Measurements from ENCODE around the gene FOXO1.
A peak's percentile ranks its signal among the peaks of the same experiment; 100 is the strongest.

The FOXO1 gene

DNA sequence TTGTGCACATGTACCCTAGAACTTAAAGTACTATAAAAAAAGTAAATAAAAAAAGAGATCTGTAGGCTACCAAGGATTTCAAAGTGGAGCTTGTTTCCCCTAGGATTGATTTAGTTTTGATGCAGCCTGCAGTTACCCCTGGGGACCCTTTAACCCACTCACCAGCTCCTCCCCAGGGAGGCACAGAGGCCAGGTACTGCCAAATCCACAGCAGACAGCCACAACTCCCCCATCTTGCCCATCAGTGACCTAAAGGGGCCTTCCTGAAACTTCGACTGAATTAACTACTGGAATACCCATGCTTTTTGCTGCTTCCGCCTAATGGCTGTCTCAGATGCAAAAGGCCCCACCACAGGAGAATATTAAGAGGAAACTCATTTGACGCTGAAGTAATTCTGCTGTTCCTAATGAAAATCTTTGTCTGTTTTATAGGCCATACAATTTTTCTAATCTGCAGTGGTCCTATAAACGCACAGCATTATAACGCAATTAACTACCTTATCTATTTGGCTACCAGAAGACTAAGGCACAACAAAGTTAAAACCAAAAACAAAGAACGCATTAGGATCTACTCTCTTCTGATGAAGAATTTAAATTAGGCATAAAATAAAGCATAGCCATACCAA, 95.0 kb downstream of the FOXO1 start:
- H3K4me1 Mint-ChIP-seq (ENCODE audit: low read depth), result peaks cover 97% of the 10 kb centered on the region
- H3K27me3 Mint-ChIP-seq, result no peaks in the 10 kb centered on the region
- H3K4me3 Mint-ChIP-seq, result peak overlapping the region; percentile 37
- peaks cover 13% of the 10 kb centered on the region for H3K36me3 Mint-ChIP-seq (ENCODE audit: low read depth)
- peak overlapping the region; percentile 83 for H3K27ac Mint-ChIP-seq
- H3K9me3 Mint-ChIP-seq, result no peaks in the 10 kb centered on the region

DNA sequence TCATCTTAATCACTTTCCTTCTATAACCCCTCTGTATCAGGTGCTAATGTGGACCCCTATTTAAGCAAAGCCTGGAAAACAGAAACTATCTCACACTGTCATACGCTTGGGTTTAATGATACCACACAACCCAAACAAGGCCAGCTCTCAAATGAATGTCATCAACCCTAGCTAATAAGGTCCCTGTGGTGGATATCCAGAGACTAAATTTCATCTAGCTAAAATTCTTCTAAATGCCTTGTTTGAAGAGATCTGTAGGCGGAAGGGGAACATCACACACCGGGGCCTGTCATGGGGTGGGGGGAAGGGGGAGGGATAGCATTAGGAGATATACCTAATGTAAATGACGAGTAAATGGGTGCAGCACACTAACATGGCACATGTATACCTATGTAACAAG, 95.5 kb downstream of the FOXO1 start:
- Mint-ChIP-seq H3K36me3 (ENCODE audit: low read depth) (peaks cover 12% of the 10 kb centered on the region), H3K4me3 (no peak overlapping the region), H3K4me1 (ENCODE audit: low read depth) (peaks cover 95% of the 10 kb centered on the region)

DNA sequence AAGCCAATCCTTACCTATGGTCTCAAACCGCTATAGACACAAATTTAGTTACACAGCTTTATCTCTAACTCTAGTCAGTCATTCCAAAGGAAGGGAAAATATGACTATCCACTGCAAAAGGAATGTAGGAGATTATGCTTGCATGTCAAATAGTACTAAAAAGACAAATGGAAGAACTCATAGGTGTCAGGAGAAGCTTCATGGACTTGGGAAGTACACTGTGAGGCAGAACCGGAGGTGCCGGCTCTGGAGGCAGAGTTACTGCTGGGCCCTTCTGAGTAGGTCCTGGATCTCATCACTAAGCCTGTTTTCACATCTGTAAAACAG, 97.5 kb downstream of the FOXO1 start:
- H3K4me1 Mint-ChIP-seq (ENCODE audit: low read depth), result peaks cover 95% of the 10 kb centered on the region
- H3K9me3 Mint-ChIP-seq, result no peaks in the 10 kb centered on the region
- peaks cover 3% of the 10 kb centered on the region for H3K36me3 Mint-ChIP-seq (ENCODE audit: low read depth)
- no peaks in the 10 kb centered on the region for H3K27me3 Mint-ChIP-seq
- H3K4me3 Mint-ChIP-seq, result no peak overlapping the region
- peak overlapping the region; percentile 9 for H3K27ac Mint-ChIP-seq

More for the DNA sequence above, 95.5 kb downstream of the FOXO1 start:
- Mint-ChIP-seq H3K27me3 (no peaks in the 10 kb centered on the region), H3K9me3 (no peaks in the 10 kb centered on the region), H3K27ac (peak overlapping the region; percentile 28)

GRCh38 chr13:40568246-40569023, 98.0 kb downstream of the FOXO1 start:
- Mint-ChIP-seq H3K4me3 (no peak overlapping the region), H3K4me1 (ENCODE audit: low read depth) (peaks cover 95% of the 10 kb centered on the region), H3K27ac (peak overlapping the region; percentile 9), H3K9me3 (no peaks in the 10 kb centered on the region), H3K36me3 (ENCODE audit: low read depth) (peaks cover 3% of the 10 kb centered on the region), H3K27me3 (no peaks in the 10 kb centered on the region)

- Mint-ChIP-seq H3K4me3 (no peak overlapping the region), H3K27me3 (no peaks in the 10 kb centered on the region), H3K9me3 (no peaks in the 10 kb centered on the region), H3K4me1 (ENCODE audit: low read depth) (peaks cover 96% of the 10 kb centered on the region), H3K27ac (peak overlapping the region; percentile 21), H3K36me3 (ENCODE audit: low read depth) (peaks cover 3% of the 10 kb centered on the region)
Measured at GRCh38 chr13:40566811-40567210, 99.6 kb downstream of the FOXO1 start.

DNA sequence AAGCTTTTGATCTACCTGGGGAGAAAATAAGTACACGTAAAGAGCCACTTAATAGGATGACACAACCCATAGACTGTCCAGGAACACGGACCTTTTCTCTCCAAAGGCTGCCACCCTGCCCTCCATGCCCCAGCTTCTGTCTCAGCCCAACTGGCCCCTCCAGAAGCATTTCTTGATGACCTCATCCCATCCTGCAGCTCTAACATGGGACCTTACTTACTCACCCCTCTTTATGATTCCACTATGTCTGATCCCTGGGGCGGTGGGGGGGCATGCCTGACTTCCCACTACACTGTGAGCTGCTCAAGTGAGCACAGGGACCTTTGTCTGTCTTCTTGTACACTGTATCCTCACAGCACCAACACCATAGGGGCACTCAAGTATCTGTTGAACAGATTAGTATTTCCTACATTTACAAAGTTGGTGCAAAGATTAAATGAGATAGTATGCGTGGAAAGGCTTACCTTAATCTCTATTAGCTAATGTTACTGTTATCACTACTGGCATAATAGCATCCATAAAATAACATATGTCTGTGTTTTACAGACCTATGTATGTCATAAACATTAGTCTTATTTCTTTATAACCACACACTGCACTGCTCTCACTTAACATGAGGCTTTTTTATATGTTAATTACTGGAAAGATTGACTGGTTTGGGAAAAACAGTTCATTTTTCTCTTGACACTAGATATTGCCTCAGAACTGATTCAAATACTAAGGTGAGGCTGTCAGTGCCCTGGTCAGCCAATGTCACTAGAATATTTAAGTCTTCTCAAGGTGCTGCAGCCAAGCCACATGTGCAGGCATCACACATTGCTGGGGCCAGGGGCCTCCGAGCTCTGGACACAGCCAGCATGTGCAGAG, 100.9 kb downstream of the FOXO1 start:
- H3K27ac Mint-ChIP-seq, result peak overlapping the region; percentile 89
- peaks cover 8% of the 10 kb centered on the region for H3K36me3 Mint-ChIP-seq (ENCODE audit: low read depth)
- peaks cover 88% of the 10 kb centered on the region for H3K4me1 Mint-ChIP-seq (ENCODE audit: low read depth)
- peak overlapping the region; percentile 9 for H3K4me3 Mint-ChIP-seq
- no peaks in the 10 kb centered on the region for H3K27me3 Mint-ChIP-seq
- peaks cover 3% of the 10 kb centered on the region for H3K9me3 Mint-ChIP-seq

DNA sequence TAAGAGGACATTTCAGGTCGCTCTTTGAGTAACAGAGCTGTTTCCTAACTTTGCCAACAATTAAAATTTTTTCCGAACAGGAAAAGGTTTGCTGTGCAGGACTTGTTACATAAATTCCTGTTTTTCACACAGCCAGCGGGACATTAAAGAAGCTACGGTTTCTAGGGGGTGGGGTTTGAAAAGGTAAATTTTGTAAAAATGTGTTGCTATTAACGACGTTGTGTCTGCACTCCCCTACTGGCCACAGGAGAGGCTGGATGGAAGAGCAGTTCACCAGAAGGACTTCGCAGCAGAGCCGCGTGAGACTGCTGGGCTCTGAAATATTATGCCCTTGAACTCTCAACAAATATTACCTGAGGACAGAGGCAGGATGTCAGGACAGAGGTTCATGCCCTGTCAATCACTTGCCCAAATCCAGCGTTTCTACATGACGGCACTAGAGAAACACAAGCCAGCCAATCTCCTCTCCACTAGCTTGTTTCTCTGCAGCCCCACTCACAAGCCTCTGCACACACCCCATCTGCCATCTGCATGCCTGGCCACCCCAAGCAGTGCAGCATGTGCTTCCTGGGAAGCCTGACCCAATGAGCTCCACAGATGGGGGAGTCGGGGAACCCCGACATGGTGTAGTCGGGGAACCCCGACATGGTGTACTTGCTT, 102.0 kb downstream of the FOXO1 start:
- H3K4me1 Mint-ChIP-seq (ENCODE audit: low read depth), result peaks cover 88% of the 10 kb centered on the region
- H3K4me3 Mint-ChIP-seq, result peak overlapping the region; percentile 48
- H3K36me3 Mint-ChIP-seq (ENCODE audit: low read depth), result peaks cover 18% of the 10 kb centered on the region
- peaks cover 4% of the 10 kb centered on the region for H3K9me3 Mint-ChIP-seq
- peak overlapping the region; percentile 89 for H3K27ac Mint-ChIP-seq
- H3K27me3 Mint-ChIP-seq, result no peaks in the 10 kb centered on the region

DNA sequence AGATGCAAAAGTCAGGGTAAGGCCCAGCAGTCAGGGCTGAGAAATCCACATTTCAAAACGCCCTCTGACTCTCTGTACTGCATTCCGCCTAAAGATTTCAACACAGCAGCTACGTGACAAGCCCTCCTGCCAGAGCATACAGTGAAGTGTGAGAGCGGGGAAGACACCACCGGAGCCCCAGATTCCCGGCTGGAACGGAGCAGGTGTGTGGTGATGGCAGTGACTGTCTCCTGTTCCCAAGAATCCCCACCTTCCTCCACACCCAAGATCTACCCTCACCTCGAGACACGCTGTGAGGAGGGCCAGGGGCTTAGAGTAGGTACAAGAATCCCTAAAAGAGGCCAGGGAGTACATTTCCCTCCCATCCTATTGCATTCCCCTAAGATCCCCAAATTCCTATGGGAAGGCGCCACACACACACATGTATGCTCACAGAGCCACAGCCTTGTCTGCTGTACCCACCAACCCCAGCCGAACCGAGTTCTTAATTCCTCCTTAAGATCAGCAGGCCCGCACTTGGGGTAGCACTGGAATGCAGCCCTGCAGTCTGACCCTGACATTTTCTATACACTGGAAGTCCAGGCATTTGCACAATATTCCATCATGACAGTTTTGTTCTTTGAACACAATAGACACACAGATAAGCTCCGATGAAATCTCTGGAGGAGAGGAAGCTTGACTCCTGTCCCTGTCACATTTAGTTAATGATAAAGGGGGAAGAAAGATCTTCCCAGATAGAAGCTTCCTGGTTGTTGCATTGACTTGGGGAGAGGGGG, 102.9 kb downstream of the FOXO1 start:
- Mint-ChIP-seq H3K36me3 (ENCODE audit: low read depth) (peaks cover 28% of the 10 kb centered on the region), H3K4me1 (ENCODE audit: low read depth) (peaks cover 88% of the 10 kb centered on the region), H3K27me3 (no peaks in the 10 kb centered on the region), H3K9me3 (peaks cover 4% of the 10 kb centered on the region), H3K27ac (peak overlapping the region; percentile 89), H3K4me3 (no peak overlapping the region)

DNA sequence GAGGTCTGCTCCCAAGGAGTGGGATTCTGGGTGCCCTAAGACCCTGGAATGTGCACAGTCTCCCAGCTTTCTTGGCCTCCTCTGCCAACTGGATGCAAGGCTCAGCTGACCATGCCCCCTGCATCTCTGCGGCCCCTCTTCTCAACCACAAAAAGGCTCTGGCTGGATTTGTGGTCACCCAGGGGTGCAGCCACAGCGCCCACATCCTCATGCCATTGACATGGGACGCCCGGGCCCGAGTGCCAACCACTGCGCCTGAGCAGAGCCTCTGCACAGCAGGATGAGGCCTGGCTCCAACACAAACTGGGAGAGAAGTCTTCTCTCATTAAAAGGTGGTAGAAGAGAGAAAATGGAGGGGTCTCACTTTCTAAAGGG, 103.5 kb downstream of the FOXO1 start:
- Mint-ChIP-seq H3K36me3 (ENCODE audit: low read depth) (peaks cover 30% of the 10 kb centered on the region), H3K27me3 (no peaks in the 10 kb centered on the region), H3K4me1 (ENCODE audit: low read depth) (peaks cover 86% of the 10 kb centered on the region), H3K9me3 (peaks cover 4% of the 10 kb centered on the region), H3K4me3 (no peak overlapping the region), H3K27ac (peak overlapping the region; percentile 72)

DNA sequence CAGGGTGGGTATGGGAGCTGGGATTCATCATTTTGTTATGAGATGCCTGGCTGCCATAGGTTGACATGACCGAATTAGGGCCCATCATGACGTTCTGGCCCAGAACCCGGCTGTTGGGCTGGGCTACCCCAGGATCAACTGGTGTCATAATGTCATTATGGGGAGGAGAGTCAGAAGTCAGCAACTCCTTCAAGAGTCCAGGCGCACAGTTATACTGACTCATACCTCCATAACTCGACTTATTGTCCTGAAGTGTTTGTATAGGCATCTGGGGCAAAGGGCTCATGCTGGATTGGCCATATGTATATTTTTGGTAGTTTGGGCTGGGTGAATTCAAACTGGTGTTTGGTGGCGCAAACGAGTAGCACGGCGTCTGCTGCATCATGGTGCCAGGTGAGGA, 106.5 kb downstream of the FOXO1 start:
- peaks cover 4% of the 10 kb centered on the region for H3K9me3 Mint-ChIP-seq
- no peak overlapping the region for H3K27ac Mint-ChIP-seq
- H3K36me3 Mint-ChIP-seq (ENCODE audit: low read depth), result peaks cover 50% of the 10 kb centered on the region
- no peaks in the 10 kb centered on the region for H3K27me3 Mint-ChIP-seq
- H3K4me3 Mint-ChIP-seq, result no peak overlapping the region
- peaks cover 79% of the 10 kb centered on the region for H3K4me1 Mint-ChIP-seq (ENCODE audit: low read depth)

DNA sequence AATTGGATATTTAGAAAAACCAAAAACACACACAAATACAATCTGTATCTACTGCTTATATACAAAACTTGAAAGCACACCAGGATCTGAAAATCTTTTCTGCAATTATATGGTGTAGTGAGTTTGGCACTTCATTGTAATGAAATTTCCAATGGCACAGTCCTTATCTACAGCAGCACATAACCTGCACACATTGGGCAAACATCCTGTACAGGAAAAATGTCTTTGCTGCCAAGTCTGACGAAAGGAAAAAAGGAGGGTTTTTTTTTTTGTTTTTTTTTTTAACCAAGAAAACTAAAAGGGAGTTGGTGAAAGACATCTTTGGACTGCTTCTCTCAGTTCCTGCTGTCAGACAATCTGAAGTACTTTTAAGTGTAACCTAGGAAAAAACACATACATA, 107.8 kb downstream of the FOXO1 start:
- H3K4me1 Mint-ChIP-seq (ENCODE audit: low read depth), result peaks cover 75% of the 10 kb centered on the region
- peaks cover 4% of the 10 kb centered on the region for H3K9me3 Mint-ChIP-seq
- peak overlapping the region; percentile 66 for H3K27ac Mint-ChIP-seq
- no peaks in the 10 kb centered on the region for H3K27me3 Mint-ChIP-seq
- H3K4me3 Mint-ChIP-seq, result peak overlapping the region; percentile 15
- peaks cover 59% of the 10 kb centered on the region for H3K36me3 Mint-ChIP-seq (ENCODE audit: low read depth)

DNA sequence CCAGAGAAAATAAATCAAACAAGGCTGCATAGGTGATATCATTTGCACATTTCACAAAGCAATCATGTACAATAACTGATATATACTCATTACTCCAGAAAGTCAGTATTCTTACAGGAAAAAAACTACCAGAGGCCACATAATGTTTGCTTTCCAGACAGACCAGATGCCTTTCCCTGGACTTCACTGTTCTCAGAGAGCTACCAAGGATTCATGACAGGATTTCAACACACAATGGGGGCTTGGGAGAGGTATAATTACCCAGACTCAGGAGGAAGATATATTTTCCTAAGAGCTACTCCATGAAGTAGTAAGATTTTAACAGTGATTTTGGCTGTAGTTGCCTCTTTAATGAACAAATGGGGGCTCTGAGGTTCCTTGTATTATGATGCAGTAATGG, 110.0 kb downstream of the FOXO1 start:
- Mint-ChIP-seq H3K4me1 (ENCODE audit: low read depth) (peaks cover 77% of the 10 kb centered on the region), H3K27ac (no peak overlapping the region), H3K9me3 (peaks cover 4% of the 10 kb centered on the region), H3K27me3 (no peaks in the 10 kb centered on the region), H3K36me3 (ENCODE audit: low read depth) (peaks cover 59% of the 10 kb centered on the region), H3K4me3 (no peak overlapping the region)

DNA sequence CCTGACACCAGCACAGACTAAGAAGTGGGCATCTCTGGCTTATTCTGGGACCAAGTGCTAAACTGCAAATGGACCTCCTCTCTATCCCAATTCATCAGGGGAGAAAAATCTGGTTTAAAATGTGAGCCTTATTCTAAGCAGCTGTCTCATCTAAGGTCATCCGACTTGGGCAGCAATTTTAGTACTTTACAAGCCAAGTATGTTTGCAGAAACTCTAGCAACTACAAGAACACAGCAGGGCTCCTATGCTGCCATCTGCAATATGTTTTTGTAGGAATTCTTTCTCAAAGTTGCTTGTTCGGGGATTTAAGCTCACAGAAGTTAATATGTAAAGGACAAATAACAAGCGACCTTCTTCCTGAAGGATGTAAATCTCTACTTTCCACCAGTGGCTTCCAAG, 113.1 kb downstream of the FOXO1 start:
- Mint-ChIP-seq H3K36me3 (ENCODE audit: low read depth) (peaks cover 33% of the 10 kb centered on the region), H3K4me3 (no peak overlapping the region), H3K27ac (no peak overlapping the region), H3K27me3 (no peaks in the 10 kb centered on the region), H3K4me1 (ENCODE audit: low read depth) (peaks cover 59% of the 10 kb centered on the region), H3K9me3 (no peaks in the 10 kb centered on the region)

GRCh38 chr13:40552895-40553294, 113.5 kb downstream of the FOXO1 start:
- H3K27me3 Mint-ChIP-seq, result no peaks in the 10 kb centered on the region
- peaks cover 29% of the 10 kb centered on the region for H3K36me3 Mint-ChIP-seq (ENCODE audit: low read depth)
- no peak overlapping the region for H3K27ac Mint-ChIP-seq
- peaks cover 59% of the 10 kb centered on the region for H3K4me1 Mint-ChIP-seq (ENCODE audit: low read depth)
- H3K9me3 Mint-ChIP-seq, result no peaks in the 10 kb centered on the region
- H3K4me3 Mint-ChIP-seq, result no peak overlapping the region
